22Rv1 (cell line): Measurements from ENCODE around the gene STAT5A.

Source experiments
- H3K27ac ChIP-seq: fragments of 450-650 bp; 2 replicates; pipeline ENCODE4 v1.5.1; 2017
- CTCF ChIP-seq: fragments of 450-650 bp; IDR thresholded peaks from 2 replicates; pipeline ENCODE4 v1.5.1; 2017; ENCODE audit warnings: mild to moderate bottlenecking
- ZFX ChIP-seq: fragments of 450-650 bp; IDR thresholded peaks from 2 replicates; pipeline ENCODE4 v1.6.1; 2017; ENCODE audit warnings: antibody characterized with exemption, borderline replicate concordance

STAT5A gene

DNA sequence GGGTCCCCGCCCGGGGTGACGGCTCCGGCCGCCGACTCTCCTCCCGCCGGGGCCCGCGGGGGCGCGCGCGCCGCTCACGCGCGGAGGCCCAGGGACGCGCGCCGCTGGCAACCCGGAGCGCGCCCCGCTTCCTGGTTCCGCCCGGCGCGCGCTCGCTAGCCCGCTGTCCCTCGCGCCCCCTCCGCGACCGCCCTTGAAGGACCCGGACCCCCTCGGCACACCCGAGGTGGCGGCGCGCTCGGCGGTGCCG lies 12.0 kb upstream of the STAT5A start, which contains the start of gene STAT5B:
TSS of gene STAT5B (minus strand) at position 33 of the 250 bp plus-strand sequence. CDS start 44,264 bp downstream, outside the sequence.
- TF ChIP-seq CTCF = no peak
- peak within 1 kb of the TSS; percentile 64 for H3K27ac ChIP-seq

DNA sequence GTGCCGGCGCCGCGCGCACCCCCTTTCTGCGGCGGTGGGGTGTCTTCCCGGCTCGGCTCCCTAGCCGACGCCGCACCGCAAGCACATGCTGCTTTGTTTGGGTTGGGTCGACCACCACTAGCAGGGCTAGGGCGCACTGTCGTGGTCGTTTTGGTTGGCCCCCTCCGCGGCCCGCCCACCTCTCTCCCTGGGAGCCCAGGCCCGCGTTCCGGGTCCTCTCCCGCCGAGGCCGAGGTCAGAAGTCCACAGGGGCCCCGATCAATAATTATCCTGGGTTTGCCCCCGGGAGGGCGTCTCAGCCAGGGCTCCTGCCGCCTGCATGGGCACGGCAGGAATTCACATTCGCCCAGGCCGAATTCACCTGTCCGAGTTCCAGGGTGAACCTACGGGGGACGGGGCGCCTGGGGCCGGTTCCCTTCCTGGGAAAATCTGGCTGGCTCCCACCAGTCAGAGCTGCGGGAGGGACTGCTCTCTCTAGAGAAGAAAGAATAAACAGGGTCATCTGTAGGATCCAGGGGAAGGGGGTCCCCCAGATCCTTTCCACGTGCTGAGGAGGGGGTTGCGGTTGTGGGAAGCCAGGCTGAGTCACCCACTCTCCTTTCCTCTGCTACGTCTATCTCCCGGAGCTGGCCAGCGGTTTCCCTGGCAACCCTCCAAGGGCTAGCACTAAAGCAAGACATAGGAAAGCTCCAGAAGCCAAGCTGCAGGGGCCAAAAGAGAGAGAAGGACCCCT lies 11.5 kb upstream of the STAT5A start:
- H3K27ac ChIP-seq = peak overlapping the region; percentile 64
- TF ChIP-seq CTCF (no peak), ZFX (no peak)

DNA sequence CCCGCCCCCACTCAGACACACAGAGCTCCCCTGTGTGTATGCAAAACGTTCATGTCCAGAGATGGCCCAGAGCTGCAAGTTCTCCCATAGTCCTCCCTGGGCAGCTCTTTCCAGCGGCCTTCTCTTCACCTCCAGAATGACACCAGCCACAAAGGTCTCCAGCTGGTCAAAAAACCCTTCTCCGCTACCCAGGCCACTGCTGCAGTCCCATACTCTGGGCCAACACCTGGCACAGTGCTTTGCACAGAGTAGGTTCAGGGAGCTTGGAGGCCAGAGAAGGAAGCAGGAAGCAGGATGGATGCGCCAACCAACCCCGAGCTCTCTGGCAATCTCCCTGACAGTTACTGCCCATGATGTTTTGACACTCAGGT lies 11.0 kb upstream of the STAT5A start:
- H3K27ac ChIP-seq = no peak overlapping the region
- TF ChIP-seq ZFX = no peak
- no peak for TF ChIP-seq CTCF

- H3K27ac ChIP-seq = no peak overlapping the region
- no peak for TF ChIP-seq CTCF
- no peak for TF ChIP-seq ZFX
These were observed 8.3 kb upstream of the STAT5A start for GRCh38 chr17:42279776-42280630.

GRCh38 chr17:42281571-42282096 lies 6.7 kb upstream of the STAT5A start:
- H3K27ac ChIP-seq = no peak overlapping the region
- TF ChIP-seq ZFX (no peak), CTCF (no peak)

- H3K27ac ChIP-seq = no peak overlapping the region
- no peak for TF ChIP-seq CTCF
- TF ChIP-seq ZFX = no peak
These were observed 5.7 kb upstream of the STAT5A start for GRCh38 chr17:42282478-42283080.
